Suprapubic skin (tissue), 4 donors: ENCODE measurements around the gene USP43. TPM values are rescaled to one million over a fixed set of nuclear protein-coding genes. Genes with fewer than 3 reads are reported as not detected.

ENCODE experiments used
- DNase-seq, 2 donors: peaks; one replicate each; pipeline ENCODE4 v3.0.0-alpha.2; 2019; ENCODE audit warnings: low spot score in 2 of 2
- H3K27ac ChIP-seq: fragments of 200-600 bp; sonication (generic); one replicate; pipeline ENCODE4 v1.5.1; 2019
- H3K27me3 ChIP-seq: fragments of 200-600 bp; sonication (generic); one replicate; pipeline ENCODE4 v1.5.1; 2019
- H3K36me3 ChIP-seq: fragments of 200-600 bp; sonication (generic); one replicate; pipeline ENCODE4 v1.5.1; 2019
- H3K4me1 ChIP-seq: fragments of 200-600 bp; sonication (generic); one replicate; pipeline ENCODE4 v1.5.1; 2019
- H3K4me3 ChIP-seq: fragments of 200-600 bp; sonication (generic); one replicate; pipeline ENCODE4 v1.5.1; 2019; ENCODE audit warnings: mild to moderate bottlenecking
- H3K9me3 ChIP-seq: fragments of 200-600 bp; sonication (generic); one replicate; pipeline ENCODE4 v1.5.1; 2019
- EP300 ChIP-seq: sonication (generic); formaldehyde crosslinking; IDR thresholded peaks from one replicate; pipeline ENCODE4 v1.6.1; 2017; ENCODE audit warnings: antibody characterized with exemption
- POLR2A ChIP-seq, 2 donors: fragments of 450-650 bp; IDR thresholded peaks; one replicate each; pipeline ENCODE4 v1.6.1; 2017; ENCODE audit warnings: antibody characterized with exemption in 2 of 2, mild to moderate bottlenecking in 2 of 2, moderate library complexity in 2 of 2
- POLR2AphosphoS5 ChIP-seq, 3 donors: sonication (generic); formaldehyde crosslinking; IDR thresholded peaks; one replicate each; pipeline ENCODE4 v1.6.1; 2017; ENCODE audit warnings: antibody characterized with exemption in 3 of 3
- WGBS: methylation state at CpG from one replicate; pipeline ENCODE4 v1.1.5; 2018; 5-methylcytosine and 5-hydroxymethylcytosine counted together
- total RNA-seq, 4 donors: library from RNA; depleted of rRNA; stranded (reverse); fragments of >200 nt; gene quantifications; one replicate each; pipeline ENCODE4 v1.1.0, GENCODE V29; 2016
- TF ChIP-seq, protein P1 (sequence below), 2 donors: fragments of 200-600 bp in 1 of 2; fragments of 450-650 bp in 1 of 2; sonication (generic) in 1 of 2; IDR thresholded peaks; one replicate each; pipeline ENCODE4 v1.5.1; 2016 to 2019; ENCODE audit warnings: antibody characterized with exemption in 2 of 2, mild to moderate bottlenecking in 1 of 2, moderate library complexity in 1 of 2

Gene USP43
- total RNA-seq, 4 donors from 2014 or later = 3.1 to 7.2 (median 4.2) TPM

DNA sequence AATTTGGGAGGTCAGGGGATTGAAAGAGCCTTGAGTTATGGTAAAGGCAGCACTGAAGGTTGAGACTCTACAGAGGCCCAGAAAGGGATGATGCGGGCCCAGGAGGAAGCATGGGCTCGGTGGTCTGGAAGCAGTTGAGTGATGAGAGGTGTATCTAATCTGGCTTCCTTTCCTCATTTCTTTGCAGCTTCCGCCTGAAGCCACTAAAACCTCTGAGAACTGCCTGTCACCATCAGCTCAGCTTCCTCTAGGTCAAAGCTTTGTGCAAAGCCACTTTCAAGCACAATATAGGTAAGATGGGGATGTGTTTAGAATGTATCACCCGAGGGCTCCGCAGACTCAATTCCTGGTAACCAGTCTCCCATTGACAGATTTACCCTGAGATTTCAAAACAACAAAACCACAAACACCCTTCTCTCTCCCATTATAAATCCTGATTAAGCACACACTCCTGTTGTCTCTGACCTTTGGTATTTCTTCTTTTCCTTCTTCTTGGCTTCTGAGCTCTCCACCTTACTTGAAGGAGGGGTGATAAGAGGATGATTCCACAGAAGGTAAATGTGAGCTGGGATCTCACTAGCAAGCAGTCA lies 21.2 kb downstream of the USP43 start:
- Histone ChIP-seq H3K4me3 (no peak overlapping the region), H3K27ac (no peak overlapping the region), H3K9me3 (no peaks in the 10 kb centered on the region), H3K36me3 (no peaks in the 10 kb centered on the region), H3K4me1 (peaks cover 16% of the 10 kb centered on the region), H3K27me3 (no peaks in the 10 kb centered on the region)
- DNase-seq = peak in 1 of 2 donors; percentile 29
- TF ChIP-seq POLR2A (IDR thresholded peaks at IDR 0.05) (no peak), POLR2AphosphoS5 (IDR thresholded peaks at IDR 0.05) (no peak)
- TF ChIP-seq, protein P1, sequence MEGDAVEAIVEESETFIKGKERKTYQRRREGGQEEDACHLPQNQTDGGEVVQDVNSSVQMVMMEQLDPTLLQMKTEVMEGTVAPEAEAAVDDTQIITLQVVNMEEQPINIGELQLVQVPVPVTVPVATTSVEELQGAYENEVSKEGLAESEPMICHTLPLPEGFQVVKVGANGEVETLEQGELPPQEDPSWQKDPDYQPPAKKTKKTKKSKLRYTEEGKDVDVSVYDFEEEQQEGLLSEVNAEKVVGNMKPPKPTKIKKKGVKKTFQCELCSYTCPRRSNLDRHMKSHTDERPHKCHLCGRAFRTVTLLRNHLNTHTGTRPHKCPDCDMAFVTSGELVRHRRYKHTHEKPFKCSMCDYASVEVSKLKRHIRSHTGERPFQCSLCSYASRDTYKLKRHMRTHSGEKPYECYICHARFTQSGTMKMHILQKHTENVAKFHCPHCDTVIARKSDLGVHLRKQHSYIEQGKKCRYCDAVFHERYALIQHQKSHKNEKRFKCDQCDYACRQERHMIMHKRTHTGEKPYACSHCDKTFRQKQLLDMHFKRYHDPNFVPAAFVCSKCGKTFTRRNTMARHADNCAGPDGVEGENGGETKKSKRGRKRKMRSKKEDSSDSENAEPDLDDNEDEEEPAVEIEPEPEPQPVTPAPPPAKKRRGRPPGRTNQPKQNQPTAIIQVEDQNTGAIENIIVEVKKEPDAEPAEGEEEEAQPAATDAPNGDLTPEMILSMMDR (IDR thresholded peaks at IDR 0.05) = no peak
- WGBS = 82% methylated on average over 5 of the region's 5 CpGs

DNA sequence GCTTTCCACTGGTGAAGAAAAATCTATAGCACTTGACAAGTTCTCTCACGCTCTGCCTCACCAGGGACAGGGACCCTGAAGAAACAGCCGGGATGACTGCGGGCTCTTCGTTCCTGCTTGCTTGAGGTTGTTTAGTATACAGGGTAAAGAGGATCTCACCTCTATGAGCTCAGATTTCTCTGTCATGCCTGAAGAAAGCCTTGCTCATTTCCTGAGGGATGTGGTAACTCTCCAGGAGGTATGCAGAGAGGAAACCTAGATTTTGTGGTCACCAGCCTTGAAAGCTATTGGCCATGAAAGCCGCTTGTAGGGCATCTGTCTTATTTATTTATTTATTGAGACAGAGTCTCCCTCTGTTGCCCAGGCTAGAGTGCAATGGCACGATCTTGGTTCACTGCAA lies 23.2 kb downstream of the USP43 start:
- TF ChIP-seq, protein P1 (IDR thresholded peaks at IDR 0.05) = no peak
- TF ChIP-seq POLR2A (IDR thresholded peaks at IDR 0.05) (no peak), EP300 (no peak), POLR2AphosphoS5 (IDR thresholded peaks at IDR 0.05) (no peak)
- H3K4me1 ChIP-seq = peaks cover 16% of the 10 kb centered on the region
- no peaks in the 10 kb centered on the region for H3K9me3 ChIP-seq
- no peak overlapping the region for H3K4me3 ChIP-seq
- DNase-seq = peak in 1 of 2 donors; percentile 66
- H3K36me3 ChIP-seq = no peaks in the 10 kb centered on the region
- H3K27ac ChIP-seq = no peak overlapping the region
- H3K27me3 ChIP-seq = no peaks in the 10 kb centered on the region
- 70% methylated on average over 6 of the region's 6 CpGs for WGBS

DNA sequence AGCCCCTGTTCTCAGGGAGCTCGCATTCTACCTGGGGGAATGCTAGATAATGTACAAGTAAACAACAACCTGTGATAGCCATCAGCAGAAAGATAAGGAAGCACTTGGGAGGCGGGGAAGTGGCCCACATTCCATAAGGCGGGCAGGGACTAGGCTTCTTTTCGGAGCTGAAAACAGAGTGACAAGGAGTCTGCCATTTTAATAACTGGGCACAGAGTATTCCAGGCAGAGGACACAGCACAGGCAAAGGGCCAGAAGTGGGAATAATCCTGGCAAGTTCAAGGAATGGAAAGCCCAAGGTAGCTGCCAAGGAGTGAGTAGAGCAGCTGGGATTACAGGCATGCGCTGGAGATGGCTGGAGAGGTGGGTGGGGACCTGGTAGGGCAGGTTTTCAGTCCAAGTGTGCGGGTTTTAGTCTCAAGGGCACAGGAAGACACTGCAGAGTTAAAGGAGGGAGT lies 24.3 kb downstream of the USP43 start:
- TF ChIP-seq POLR2AphosphoS5 (IDR thresholded peaks at IDR 0.05) (no peak), POLR2A (IDR thresholded peaks at IDR 0.05) (no peak), EP300 (no peak)
- TF ChIP-seq, protein P1 (IDR thresholded peaks at IDR 0.05) = no peak
- Histone ChIP-seq H3K27me3 (no peaks in the 10 kb centered on the region), H3K9me3 (no peaks in the 10 kb centered on the region), H3K4me1 (peaks cover 16% of the 10 kb centered on the region), H3K36me3 (no peaks in the 10 kb centered on the region), H3K4me3 (no peak overlapping the region), H3K27ac (no peak overlapping the region)
- peak in 1 of 2 donors; percentile 44 for DNase-seq
- 47% methylated on average over 6 of the region's 6 CpGs for whole genome bisulfite sequencing

DNA sequence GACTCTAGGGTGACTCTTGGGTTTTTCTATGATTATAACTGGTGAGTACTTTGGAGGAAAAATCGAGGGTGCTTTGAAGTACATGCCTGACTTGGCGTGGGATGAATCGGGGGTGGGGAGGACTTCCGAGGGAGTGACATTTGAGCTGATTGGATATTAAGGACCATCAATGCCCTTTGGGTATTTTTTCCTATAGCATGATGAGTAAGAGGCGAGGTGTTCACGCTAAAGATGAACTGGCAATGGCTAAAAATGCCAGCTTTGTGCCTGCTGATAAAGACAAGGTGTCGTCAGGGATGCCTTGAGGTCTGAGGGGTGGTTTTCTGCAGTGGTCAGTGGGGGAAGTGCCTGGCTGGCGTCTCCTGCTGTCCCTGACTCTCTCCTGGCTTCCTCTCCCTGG lies 25.3 kb downstream of the USP43 start:
- no peak for DNase-seq
- Histone ChIP-seq H3K4me3 (no peak overlapping the region), H3K27me3 (no peaks in the 10 kb centered on the region), H3K9me3 (no peaks in the 10 kb centered on the region), H3K27ac (no peak overlapping the region), H3K4me1 (peaks cover 16% of the 10 kb centered on the region), H3K36me3 (no peaks in the 10 kb centered on the region)
- TF ChIP-seq, protein P1 (IDR thresholded peaks at IDR 0.05) = no peak
- TF ChIP-seq POLR2AphosphoS5 (IDR thresholded peaks at IDR 0.05) (no peak), EP300 (no peak), POLR2A (IDR thresholded peaks at IDR 0.05) (no peak)
- 36% methylated on average over 7 of the region's 8 CpGs for WGBS

DNA sequence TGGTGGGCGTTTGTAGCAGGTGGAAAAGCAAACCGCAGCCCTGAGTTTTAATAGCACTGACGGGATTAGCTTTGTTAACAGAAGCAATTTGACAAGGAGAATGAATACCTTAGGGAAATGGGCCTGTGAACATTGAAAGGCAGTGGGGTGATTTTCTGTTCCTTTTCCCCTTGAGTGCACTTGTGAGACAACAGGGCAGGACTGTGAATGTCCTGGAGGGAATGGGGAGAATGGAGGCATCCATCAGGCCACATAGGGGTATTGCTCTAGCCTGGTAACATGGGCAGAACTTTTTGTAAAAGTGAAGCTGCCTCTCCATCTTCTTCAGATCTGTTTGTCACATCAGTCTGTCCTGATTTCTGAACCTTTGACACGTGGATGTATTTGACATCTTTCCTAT lies 26.2 kb downstream of the USP43 start:
- Histone ChIP-seq H3K4me3 (no peak overlapping the region), H3K27me3 (no peaks in the 10 kb centered on the region), H3K9me3 (no peaks in the 10 kb centered on the region), H3K4me1 (peaks cover 16% of the 10 kb centered on the region), H3K27ac (no peak overlapping the region), H3K36me3 (no peaks in the 10 kb centered on the region)
- peak in 1 of 2 donors; percentile 32 for DNase-seq
- WGBS = 55% methylated on average over 4 of the region's 4 CpGs
- TF ChIP-seq, protein P1 (IDR thresholded peaks at IDR 0.05) = no peak
